Fibroblast of the aortic adventitia (primary cell): ENCODE results near the gene BMI1. TPM values are rescaled to one million over a fixed set of nuclear protein-coding genes. Genes with fewer than 3 reads are reported as not detected.
"Not testable (repeated sequence)": the region's sequence is repeated elsewhere in the genome, so short reads cannot be mapped to it uniquely, and the experiment has no call there.

Experiments used
- DNase-seq: peaks from one replicate; pipeline ENCODE4 v3.0.0-alpha.2; 2010; ENCODE audit warnings: low read depth
- H3K4me3 ChIP-seq: 2 replicates; pipeline ENCODE4 v1.5.1; 2011; ENCODE audit warnings: low read depth, mild to moderate bottlenecking, control low read depth, low read length, moderate library complexity
- CTCF ChIP-seq: IDR thresholded peaks from 2 replicates; pipeline ENCODE4 v1.5.1; 2011; ENCODE audit warnings: mild to moderate bottlenecking, low read length, control low read depth, inconsistent platforms; ENCODE audit not compliant: insufficient read depth
- total RNA-seq: library from RNA; depleted of rRNA; stranded (reverse); fragments of >200 nt; gene quantifications from 2 replicates; pipeline ENCODE4 v1.2.3, GENCODE V29; 2012; ENCODE audit warnings: low replicate concordance

The BMI1 gene
- total RNA-seq, 1 donor: 60.9 TPM

GRCh38 chr10:22351131-22351703 is 30.3 kb downstream of the BMI1 start:
- H3K4me3 ChIP-seq: no peak overlapping the region
- DNase-seq: no peak
- TF ChIP-seq CTCF: no peak

- no peak overlapping the region for H3K4me3 ChIP-seq
- TF ChIP-seq CTCF: no peak
- DNase-seq: no peak
Observed at GRCh38 chr10:22356324-22356873, 35.5 kb downstream of the BMI1 start.

- not testable (repeated sequence) for DNase-seq
Observed at GRCh38 chr10:22357770-22358169, 36.9 kb downstream of the BMI1 start.

GRCh38 chr10:22363305-22363704 is 42.4 kb downstream of the BMI1 start:
- no peak for TF ChIP-seq CTCF
- H3K4me3 ChIP-seq: no peak overlapping the region
- DNase-seq: no peak

More at GRCh38 chr10:22357770-22358169, 36.9 kb downstream of the BMI1 start:
- not testable (repeated sequence) for H3K4me3 ChIP-seq

- DNase-seq: no peak
- no peak for TF ChIP-seq CTCF
- no peak overlapping the region for H3K4me3 ChIP-seq
Observed at GRCh38 chr10:22364407-22365140, 43.7 kb downstream of the BMI1 start.

GRCh38 chr10:22365233-22365632 is 44.3 kb downstream of the BMI1 start:
- TF ChIP-seq CTCF: no peak
- no peak overlapping the region for H3K4me3 ChIP-seq
- DNase-seq: no peak

GRCh38 chr10:22365644-22366434 is 44.9 kb downstream of the BMI1 start:
- peak; percentile 33 for DNase-seq
- no peak overlapping the region for H3K4me3 ChIP-seq
- TF ChIP-seq CTCF: no peak
